Smooth muscle cell of trachea (primary cell): ENCODE data around the gene SMIM5. TPM values are rescaled to one million over a fixed set of nuclear protein-coding genes. Genes with fewer than 3 reads are reported as not detected.

Source experiments
- total RNA-seq: library from RNA; depleted of rRNA; stranded (reverse); fragments of >200 nt; gene quantifications from 2 replicates; pipeline ENCODE4 v1.2.1, GENCODE V29; 2014

The SMIM5 gene, protein sequence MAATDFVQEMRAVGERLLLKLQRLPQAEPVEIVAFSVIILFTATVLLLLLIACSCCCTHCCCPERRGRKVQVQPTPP
- total RNA-seq = 0.29 TPM in 1 of 2 replicates, not detected in the other

DNA sequence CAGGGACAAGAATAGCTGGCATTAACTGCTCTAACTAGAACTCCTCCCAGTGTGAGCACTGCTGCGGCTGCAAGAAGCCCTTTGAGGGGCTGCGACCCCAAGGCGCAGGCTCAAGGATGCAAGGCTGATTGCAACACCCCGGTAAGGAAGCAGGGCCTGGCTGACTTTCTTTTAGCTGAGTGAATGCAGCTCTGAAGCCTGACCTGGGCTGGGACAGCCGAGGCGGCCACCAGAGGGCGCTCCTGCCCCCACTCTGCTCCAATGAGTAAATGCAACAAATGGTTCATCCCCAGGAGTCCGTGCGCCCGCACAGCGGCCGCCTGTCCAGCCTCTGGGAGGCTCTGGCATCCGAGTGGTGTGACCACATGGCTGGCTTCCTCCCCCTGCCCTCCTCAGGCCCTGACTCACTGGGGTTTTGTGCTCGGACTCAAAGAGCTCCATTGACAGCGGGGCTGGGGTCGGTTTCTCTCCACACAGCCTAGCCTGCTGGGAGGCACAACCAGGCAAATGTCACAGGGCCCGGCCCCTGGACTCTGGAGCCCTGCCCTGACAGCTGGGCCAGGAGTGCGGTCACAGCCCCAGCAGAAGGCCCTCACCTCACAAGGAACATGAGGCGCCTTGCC lies at the start of gene SMIM5:
Gene SMIM5 (plus strand): TSS at position 572 of the 623 bp plus-strand sequence. CDS start 6,768 bp downstream, outside the sequence.

DNA sequence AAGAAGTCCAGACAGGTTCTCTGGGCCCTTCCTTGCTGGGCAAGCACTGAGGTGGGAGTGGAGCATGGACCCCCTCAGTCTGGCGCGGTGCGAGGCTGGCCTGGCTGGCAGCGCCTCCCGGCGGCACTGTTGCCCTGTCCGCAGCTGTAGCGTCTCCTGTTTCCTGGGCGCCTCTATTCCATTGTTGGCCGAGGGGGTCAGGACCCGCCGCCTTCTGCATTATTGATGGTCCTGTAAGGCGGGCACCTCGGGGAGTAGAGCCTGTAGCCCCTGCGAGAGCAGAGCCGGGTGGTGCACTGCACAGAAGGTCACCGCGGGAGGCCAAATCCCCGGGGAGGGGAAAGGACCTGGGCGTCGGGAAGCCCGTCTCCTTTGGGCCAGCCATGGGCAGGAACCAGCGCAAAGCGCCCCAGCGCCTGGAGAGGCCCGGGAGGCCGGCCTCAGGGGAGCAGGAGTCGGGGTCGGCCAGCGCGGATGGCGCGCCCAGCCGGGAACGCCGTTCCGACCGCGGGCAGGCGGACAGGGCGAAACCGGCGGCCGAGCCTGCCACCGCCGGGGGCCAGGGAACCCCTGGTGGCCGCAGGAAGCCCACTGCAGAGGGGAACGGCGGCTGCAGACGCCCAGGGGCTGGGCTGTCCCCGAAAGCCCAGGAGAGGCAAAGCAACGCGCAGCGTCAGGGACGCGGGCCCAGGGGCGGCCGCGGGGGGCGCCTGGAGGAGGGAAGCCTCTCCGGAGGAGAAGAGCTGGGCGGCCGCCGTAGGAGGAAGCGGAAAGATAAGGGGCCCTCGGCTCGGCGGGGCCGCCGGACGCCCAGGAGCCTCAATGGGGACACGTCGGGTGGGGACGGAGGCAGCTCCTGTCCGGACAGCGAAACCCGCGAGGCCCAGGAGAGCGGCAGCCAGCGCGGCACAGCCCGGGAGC lies 45.3 kb upstream of the SMIM5 start, which contains the start of gene MYO15B:
Gene MYO15B (plus strand): TSS at position 126 of the 921 bp plus-strand sequence. CDS start 258 bp downstream, at position 384.

DNA sequence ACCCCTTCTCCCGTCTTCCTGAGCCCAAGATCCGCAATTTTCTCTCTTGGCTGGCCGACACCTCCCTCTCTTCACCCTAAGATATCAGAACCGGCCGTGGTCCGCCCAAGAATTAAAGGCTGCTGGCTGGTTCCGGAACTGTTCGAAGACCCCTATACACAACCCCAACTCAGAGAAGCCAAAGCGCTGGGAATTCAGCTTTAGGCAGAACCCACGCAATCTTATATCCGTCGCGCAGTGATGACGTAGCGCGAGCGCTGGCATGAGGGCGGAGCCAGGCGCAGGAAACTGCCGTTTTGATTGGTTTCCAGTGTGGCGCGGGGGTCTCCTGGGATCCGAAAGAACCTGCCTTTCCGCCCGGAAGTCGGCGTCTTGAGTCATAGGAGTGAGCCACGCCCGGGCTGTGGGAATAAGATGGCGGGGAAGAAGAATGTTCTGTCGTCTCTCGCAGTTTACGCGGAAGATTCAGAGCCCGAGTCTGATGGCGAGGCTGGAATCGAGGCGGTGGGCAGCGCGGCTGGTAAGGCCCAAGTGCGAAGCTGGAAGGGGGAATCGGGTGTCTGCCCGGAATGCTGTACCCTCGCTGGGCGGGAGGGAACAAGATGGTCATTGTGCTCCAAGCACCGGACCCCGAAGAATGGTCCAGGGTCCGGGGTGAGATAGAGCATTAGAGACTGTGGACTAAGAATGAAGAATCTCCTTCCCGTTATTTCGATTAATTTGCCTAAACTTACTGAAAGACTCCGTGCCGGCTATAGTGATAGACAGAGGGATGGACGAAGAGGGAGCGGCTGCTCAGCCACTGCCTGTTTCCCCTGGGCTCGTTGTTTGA lies 33.9 kb downstream of the SMIM5 start, which contains the start of the genes RECQL5 and SAP30BP:
Gene RECQL5 (minus strand): TSS at position 196 of the 832 bp plus-strand sequence. CDS start 597 bp downstream, outside the sequence.
Gene SAP30BP (plus strand): TSS at position 380 of the 832 bp plus-strand sequence. CDS start 35 bp downstream, at position 415.

Other genes starting within 250 kb of the SMIM5 start
- gene GRB2, start 227.8 kb upstream of the SMIM5 start, total RNA-seq = 74.9 and 86.8 TPM in 2 replicates
- 37.2 and 53.6 TPM in 2 replicates for gene TMEM94, start 176.8 kb upstream of the SMIM5 start, total RNA-seq
- 7.1 and 8.0 TPM in 2 replicates for gene CASKIN2, start 117.9 kb upstream of the SMIM5 start, total RNA-seq
- 7.4 and 11.1 TPM in 2 replicates for gene TSEN54, start 116.9 kb upstream of the SMIM5 start, total RNA-seq
- gene LLGL2, start 107.7 kb upstream of the SMIM5 start, total RNA-seq = 0.15 and 1.3 TPM in 2 replicates
- 4.1 and 6.1 TPM in 2 replicates for gene MYO15B, start 45.6 kb upstream of the SMIM5 start, total RNA-seq
- gene RECQL5, start 33.7 kb downstream of the SMIM5 start, total RNA-seq = 24.0 and 34.1 TPM in 2 replicates
- gene SAP30BP, start 33.9 kb downstream of the SMIM5 start, total RNA-seq = 60.5 and 69.4 TPM in 2 replicates
- 0.50 and 4.2 TPM in 2 replicates for gene ITGB4, start 88.0 kb downstream of the SMIM5 start, total RNA-seq
- gene GALK1, start 131.8 kb downstream of the SMIM5 start, total RNA-seq = 52.1 and 58.6 TPM in 2 replicates
- 19.0 and 21.5 TPM in 2 replicates for gene UNK, start 151.4 kb downstream of the SMIM5 start, total RNA-seq
- gene UNC13D, start 211.0 kb downstream of the SMIM5 start, total RNA-seq = 2.3 and 2.8 TPM in 2 replicates
- gene WBP2, start 221.9 kb downstream of the SMIM5 start, total RNA-seq = 32.1 and 45.0 TPM in 2 replicates
- 6.4 and 33.7 TPM in 2 replicates for gene TRIM47, start 245.1 kb downstream of the SMIM5 start, total RNA-seq